Activated CD4-positive, alpha-beta T cell treated with anti-CD3 and anti-CD28 coated beads, Interleukin-10, Interleukin-2, amounts not matched to agents 100 ng/mL and 50 ng/mL, durations not matched to agents 16 hours and 8 hours (primary cell): ENCODE measurements around the gene ZNF778.
"Not testable (repeated sequence)": the region's sequence is repeated elsewhere in the genome, so short reads cannot be mapped to it uniquely, and the experiment has no call there.

Experiments
- DNase-seq: peaks from one replicate; pipeline ENCODE4 v3.0.0-alpha.2; 2020

ZNF778 gene

DNA sequence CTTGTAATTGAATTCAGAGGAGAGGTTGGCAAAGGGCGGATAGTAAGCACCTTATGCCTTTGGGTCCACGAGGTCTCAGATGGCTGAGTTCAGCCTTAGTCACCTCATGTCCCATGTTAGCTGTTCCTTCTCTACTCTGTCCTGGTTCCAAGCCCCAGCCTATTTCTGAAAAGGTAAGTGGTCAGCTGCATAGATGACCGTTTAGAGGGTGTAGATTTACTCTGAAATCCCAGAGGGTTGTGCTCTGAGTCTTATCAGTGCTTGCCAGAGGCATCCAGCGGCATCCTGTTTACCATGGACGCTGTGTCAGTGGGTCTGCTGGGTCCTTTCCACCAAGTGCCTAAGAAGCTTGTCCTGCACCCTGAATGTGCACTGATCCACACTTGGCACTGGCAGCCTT is 1.9 kb downstream of the ZNF778 start:
- DNase-seq = no peak

DNA sequence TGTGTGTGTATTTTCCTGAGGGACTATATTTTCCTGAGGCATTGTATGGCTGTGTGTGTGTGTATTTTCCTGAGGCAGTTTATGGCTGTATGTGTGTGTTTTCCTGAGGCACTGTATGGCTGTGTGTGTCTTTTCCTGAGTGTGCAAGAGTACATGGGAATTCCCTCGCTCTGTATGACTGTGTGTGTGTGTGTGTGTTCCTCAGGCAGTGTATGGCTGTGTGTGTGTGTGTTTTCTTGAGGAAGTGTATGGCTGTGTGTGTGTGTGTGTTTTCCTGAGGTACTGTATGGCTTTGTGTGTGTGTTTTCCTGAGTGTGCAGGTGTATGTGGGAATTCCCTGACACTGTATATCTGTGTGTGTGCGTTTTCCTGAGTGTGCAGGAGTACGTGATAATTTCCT is 4.1 kb downstream of the ZNF778 start:
- no peak for DNase-seq

DNA sequence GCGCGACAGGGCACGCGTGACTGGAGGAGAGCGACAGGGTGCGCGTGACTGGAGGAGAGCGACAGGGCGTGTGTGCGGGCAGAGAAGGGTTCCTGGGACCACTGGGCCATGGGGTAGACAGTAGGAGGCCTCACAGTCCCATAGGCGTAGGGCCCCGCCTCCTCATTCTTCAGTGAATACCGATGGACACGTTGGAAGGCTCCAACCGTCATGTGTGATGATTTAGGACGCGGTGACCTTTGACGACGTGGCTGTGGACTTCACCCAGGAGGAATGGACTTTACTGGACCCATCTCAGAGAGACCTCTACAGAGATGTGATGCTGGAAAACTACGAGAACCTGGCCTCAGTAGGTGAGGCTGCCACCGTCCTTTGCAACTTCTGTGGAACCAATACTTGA is 5.4 kb downstream of the ZNF778 start:
- DNase-seq = no peak

GRCh38 chr16:89224665-89225064 is 7.2 kb downstream of the ZNF778 start:
- no peak for DNase-seq

DNA sequence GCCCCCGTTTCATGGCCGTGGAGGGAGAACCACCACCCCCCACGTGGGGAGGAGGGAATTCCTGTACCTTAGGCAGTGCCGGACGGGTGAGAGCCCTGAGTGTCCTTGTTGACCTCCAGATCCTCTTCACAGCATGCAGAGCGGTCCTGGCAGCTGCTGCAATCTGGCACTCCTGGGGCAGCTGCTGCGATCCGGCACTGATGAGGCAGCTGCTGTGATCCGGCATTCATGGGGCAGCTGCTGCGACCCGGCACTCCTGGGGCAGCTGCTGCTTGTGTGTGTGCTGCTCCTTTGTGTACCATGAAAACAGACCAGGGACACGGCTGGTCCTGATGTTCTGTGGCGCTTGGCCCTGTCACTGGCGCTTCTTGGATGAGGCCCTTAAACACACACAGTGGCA is 12.8 kb downstream of the ZNF778 start:
- no peak for DNase-seq

DNA sequence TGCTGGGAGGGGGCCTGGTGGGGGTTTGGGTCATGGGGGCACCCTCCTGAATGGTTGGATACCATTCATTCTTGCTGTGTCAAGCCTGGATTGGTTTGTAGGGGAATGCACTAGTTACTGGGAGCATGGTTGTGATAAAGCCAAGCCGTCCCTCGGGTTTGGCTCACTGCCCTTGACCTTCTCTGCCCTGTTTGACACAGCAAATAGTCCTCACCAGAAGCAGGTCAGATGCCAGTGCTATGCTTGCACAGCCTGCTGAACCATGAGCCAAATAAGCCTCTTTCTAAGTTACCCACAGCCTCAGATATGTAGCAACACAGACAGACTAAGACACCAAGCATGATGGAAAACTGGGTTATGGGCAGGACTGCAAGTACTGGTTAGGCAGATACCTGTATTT is 14.6 kb downstream of the ZNF778 start:
- DNase-seq = no peak

- DNase-seq = no peak
Observed at GRCh38 chr16:89233678-89234490, 16.4 kb downstream of the ZNF778 start.

GRCh38 chr16:89237733-89238132 is 20.2 kb downstream of the ZNF778 start:
- no peak for DNase-seq

GRCh38 chr16:89241187-89242007 is 23.9 kb downstream of the ZNF778 start:
- peak; percentile 81 for DNase-seq

- no peak for DNase-seq
Observed at GRCh38 chr16:89242795-89243200, 25.3 kb downstream of the ZNF778 start.

- DNase-seq = no peak
Observed at GRCh38 chr16:89243664-89244063, 26.2 kb downstream of the ZNF778 start.

- DNase-seq = not testable (repeated sequence)
Observed at GRCh38 chr16:89244264-89244663, 26.8 kb downstream of the ZNF778 start.

- no peak for DNase-seq
Observed at GRCh38 chr16:89244754-89245153, 27.3 kb downstream of the ZNF778 start.

GRCh38 chr16:89246383-89246902 is 28.9 kb downstream of the ZNF778 start:
- DNase-seq = no peak

- DNase-seq = peak; percentile 95
Observed at GRCh38 chr16:89246903-89247733, 29.6 kb downstream of the ZNF778 start.

GRCh38 chr16:89247734-89248075 is 30.2 kb downstream of the ZNF778 start:
- not testable (repeated sequence) for DNase-seq

GRCh38 chr16:89248196-89248982 is 30.9 kb downstream of the ZNF778 start:
- no peak for DNase-seq

DNA sequence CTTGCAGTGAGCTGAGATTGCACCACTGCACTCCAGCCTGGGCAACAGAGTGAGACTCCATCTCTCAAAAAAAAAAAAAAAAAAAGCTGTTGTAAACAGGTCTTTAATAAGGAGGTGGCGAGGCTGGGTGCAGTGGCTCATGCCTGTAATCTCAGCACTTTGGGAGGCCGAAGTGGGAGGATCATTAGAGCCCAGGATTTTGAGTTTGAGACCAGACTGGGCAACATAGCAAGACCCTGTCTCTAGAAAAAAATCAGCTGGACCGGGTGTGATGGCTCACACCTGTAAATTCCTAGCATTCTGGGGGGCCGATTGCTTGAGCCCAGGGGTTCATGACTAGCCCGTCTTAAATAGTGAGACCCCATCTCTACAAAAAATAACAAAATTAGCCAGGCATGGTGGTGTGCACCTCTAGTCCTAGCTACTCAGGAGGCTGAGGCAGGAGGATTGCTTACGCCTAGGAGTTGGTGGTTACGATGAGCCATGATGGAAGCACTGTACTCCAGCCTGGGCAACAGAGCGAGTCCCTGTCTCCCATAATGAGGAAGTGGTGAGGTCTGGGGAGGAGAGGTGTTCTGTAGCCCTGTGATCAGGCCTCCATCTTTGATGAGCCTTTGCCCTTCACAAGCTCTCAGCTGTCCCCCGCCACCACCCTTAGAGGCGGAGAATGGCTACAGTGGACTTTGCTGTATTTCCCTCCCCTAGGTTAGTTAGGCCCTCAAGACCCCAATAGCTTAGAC is 36.2 kb downstream of the ZNF778 start:
- no peak for DNase-seq

DNA sequence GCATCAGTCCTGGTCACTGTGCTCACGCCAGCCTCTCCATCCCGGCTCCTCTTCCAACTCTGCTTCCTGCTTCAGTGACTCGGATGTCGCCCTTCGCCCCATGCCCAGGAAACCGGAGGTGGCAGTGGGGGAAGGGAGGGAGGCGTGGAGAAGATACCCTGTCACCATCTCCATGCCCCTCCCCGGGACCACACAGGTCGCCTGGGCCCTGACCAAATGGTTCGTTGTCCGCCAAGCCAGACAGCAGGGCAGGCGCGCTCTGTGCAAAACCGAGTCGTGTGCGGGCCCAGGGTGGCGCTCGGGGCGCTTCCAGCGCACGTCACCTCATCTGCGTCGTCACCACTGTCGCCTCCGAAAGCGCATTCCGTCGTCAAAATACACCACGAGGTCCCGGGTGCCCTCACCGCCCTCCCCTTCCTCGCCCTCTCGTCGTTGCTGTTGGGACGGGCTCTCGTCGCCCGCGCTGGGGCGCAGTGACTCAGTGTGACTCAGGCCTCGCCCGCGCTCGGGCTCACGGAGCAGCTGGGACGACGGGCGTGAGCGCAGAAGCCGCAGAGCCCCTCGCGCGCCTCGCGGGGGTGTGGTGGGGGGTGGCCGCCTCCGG is 39.2 kb downstream of the ZNF778 start:
- DNase-seq = peak; percentile 75

- DNase-seq = no peak
Observed at GRCh38 chr16:89257281-89257731, 39.8 kb downstream of the ZNF778 start.
